DND-41 (cell line): ENCODE results near the gene RAMP3.

Source experiments
- EZH2 ChIP-seq: IDR thresholded peaks from 3 replicates; pipeline ENCODE4 v1.6.1; 2012; ENCODE audit warnings: borderline replicate concordance, low read depth, mild to moderate bottlenecking, moderate library complexity, low read length, inconsistent platforms; ENCODE audit not compliant: severe bottlenecking
- TF ChIP-seq, protein P1 (sequence below): IDR thresholded peaks from 2 replicates; pipeline ENCODE4 v1.5.1; 2012; ENCODE audit warnings: borderline replicate concordance, low read length, moderate library complexity, mild to moderate bottlenecking; ENCODE audit not compliant: poor library complexity, severe bottlenecking; ENCODE audit errors: extremely low read depth

DNA sequence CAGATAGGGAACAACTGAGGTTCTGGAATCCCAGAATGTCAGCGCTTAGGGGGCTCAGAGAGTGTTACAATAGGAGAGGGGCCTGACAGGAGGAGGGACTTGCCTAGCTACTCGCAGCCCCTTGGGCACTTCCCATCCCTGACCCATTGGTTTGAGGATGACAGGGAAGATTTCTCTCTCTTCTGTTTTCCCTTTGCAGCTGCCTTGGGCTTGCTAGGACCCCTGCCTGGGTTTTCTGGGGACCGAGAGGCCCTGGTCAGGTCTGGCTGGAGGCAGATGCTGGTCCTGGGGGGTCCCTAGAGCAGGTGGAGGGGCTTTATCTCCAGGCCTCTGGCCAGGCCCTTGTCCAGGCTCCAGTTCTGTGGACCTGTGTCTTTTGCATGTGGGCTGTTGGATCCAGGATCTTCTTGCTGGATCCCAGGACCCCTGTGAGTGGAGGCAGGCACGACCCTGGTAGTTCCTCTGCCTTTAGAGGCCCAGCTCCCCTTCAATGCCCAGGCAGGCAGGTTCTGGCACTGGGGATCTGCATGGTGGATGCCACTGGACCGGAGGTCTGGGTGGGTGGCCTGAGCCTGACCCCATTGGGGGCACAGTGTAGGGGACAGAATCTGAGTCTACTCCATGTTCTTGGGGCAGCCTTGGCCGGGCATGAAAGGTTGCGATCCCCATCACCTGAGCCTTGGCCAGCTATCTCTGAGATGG lies 26.9 kb downstream of the RAMP3 start:
- TF ChIP-seq, protein P1, sequence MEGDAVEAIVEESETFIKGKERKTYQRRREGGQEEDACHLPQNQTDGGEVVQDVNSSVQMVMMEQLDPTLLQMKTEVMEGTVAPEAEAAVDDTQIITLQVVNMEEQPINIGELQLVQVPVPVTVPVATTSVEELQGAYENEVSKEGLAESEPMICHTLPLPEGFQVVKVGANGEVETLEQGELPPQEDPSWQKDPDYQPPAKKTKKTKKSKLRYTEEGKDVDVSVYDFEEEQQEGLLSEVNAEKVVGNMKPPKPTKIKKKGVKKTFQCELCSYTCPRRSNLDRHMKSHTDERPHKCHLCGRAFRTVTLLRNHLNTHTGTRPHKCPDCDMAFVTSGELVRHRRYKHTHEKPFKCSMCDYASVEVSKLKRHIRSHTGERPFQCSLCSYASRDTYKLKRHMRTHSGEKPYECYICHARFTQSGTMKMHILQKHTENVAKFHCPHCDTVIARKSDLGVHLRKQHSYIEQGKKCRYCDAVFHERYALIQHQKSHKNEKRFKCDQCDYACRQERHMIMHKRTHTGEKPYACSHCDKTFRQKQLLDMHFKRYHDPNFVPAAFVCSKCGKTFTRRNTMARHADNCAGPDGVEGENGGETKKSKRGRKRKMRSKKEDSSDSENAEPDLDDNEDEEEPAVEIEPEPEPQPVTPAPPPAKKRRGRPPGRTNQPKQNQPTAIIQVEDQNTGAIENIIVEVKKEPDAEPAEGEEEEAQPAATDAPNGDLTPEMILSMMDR = no peak
- no peak for TF ChIP-seq EZH2
